ENCODE measurements around the gene MAN1B1. TPM values are rescaled to one million over a fixed set of nuclear protein-coding genes. Genes with fewer than 3 reads are reported as not detected.

Gene MAN1B1
- total RNA-seq, 3 donors from 2014 or later (not counting 1 experiment from before 2014, with no cell fraction given) = 75.1 to 99.4 (median 80.4) TPM

GRCh38 chr9:137157618-137158415 lies 71.0 kb downstream of the MAN1B1 start:
- intact Hi-C loops (cut with micrococcal nuclease) = no loop called here
- DNase-seq (no peak), ATAC-seq (no peak)
- Mint-ChIP-seq H3K36me3 (no peaks in the 10 kb centered on the region), H3K4me1 (peaks cover 0 to 5% of the 10 kb centered on the region in 2 donors), H3K9me3 (no peaks in the 10 kb centered on the region), H3K27ac (no peak overlapping the region), H3K27me3 (ENCODE audit: low read depth in 2 of 2) (peaks cover 22 to 24% of the 10 kb centered on the region in 2 donors), H3K4me3 (no peak overlapping the region)
- Histone ChIP-seq H3K36me3 (ENCODE audit: control insufficient read depth, insufficient read depth, low read length) (no peaks in the 10 kb centered on the region), H3K4me3 (ENCODE audit: low read length) (no peak overlapping the region), H3K27ac (ENCODE audit: low read length) (no peak overlapping the region), H3K4me1 (ENCODE audit: control insufficient read depth, insufficient read depth, low read length) (peaks cover 40% of the 10 kb centered on the region), H3K9me3 (ENCODE audit: control insufficient read depth, insufficient read depth, low read length) (no peaks in the 10 kb centered on the region), H3K27me3 (ENCODE audit: control insufficient read depth, insufficient read depth, low read length) (peaks cover 37% of the 10 kb centered on the region)
- 64% methylated on average over 19 of the region's 19 CpGs for WGBS (ENCODE audit: insufficient coverage)
- no peak for TF ChIP-seq CTCF (IDR thresholded peaks at IDR 0.05)

GRCh38 chr9:137158625-137159024 lies 71.8 kb downstream of the MAN1B1 start:
- Mint-ChIP-seq H3K9me3 (no peaks in the 10 kb centered on the region), H3K36me3 (no peaks in the 10 kb centered on the region), H3K4me1 (peaks cover 0 to 5% of the 10 kb centered on the region in 2 donors), H3K27ac (no peak overlapping the region), H3K4me3 (no peak overlapping the region), H3K27me3 (ENCODE audit: low read depth in 2 of 2) (peaks cover 24 to 27% of the 10 kb centered on the region in 2 donors)
- intact Hi-C loops (cut with micrococcal nuclease) = no loop called here
- Histone ChIP-seq H3K4me3 (ENCODE audit: low read length) (no peak overlapping the region), H3K27me3 (ENCODE audit: control insufficient read depth, insufficient read depth, low read length) (peaks cover 42% of the 10 kb centered on the region), H3K27ac (ENCODE audit: low read length) (no peak overlapping the region), H3K36me3 (ENCODE audit: control insufficient read depth, insufficient read depth, low read length) (no peaks in the 10 kb centered on the region), H3K4me1 (ENCODE audit: control insufficient read depth, insufficient read depth, low read length) (peaks cover 44% of the 10 kb centered on the region), H3K9me3 (ENCODE audit: control insufficient read depth, insufficient read depth, low read length) (no peaks in the 10 kb centered on the region)
- TF ChIP-seq CTCF (IDR thresholded peaks at IDR 0.05) = no peak
- WGBS (ENCODE audit: insufficient coverage) = 32% methylated on average over 3 of the region's 4 CpGs
- ATAC-seq (no peak), DNase-seq (no peak)

Other genes starting within 250 kb of the MAN1B1 start
- 10 to 100 TPM; 26.6 to 35.6 (median 31.5) TPM for gene AJM1, start 244.5 kb upstream of the MAN1B1 start, total RNA-seq
- gene PHPT1, start 237.6 kb upstream of the MAN1B1 start, total RNA-seq = 10 to 100 TPM; 63.5 to 69.8 (median 67.7) TPM
- 1 to 10 TPM; 4.6 to 6.5 (median 5.8) TPM for gene MAMDC4, start 234.6 kb upstream of the MAN1B1 start, total RNA-seq
- 100 to 1,000 TPM; 208 to 255 (median 227) TPM for gene EDF1, start 220.7 kb upstream of the MAN1B1 start, total RNA-seq
- 10 to 100 TPM; 17.4 to 35.5 (median 25.0) TPM for gene TRAF2, start 200.5 kb upstream of the MAN1B1 start, total RNA-seq
- gene FBXW5, start 142.2 kb upstream of the MAN1B1 start, total RNA-seq = 100 to 1,000 TPM; 117 to 144 (median 136) TPM
- gene C8G, start 141.7 kb upstream of the MAN1B1 start, total RNA-seq = 1 to 10 TPM; 3.9 to 8.5 (median 7.3) TPM
- 10 to 100 TPM in 1 of 3 donors, 1 to 10 TPM in 2; 9.2 to 11.3 (median 9.8) TPM for gene LCN12, start 134.7 kb upstream of the MAN1B1 start, total RNA-seq
- gene PTGDS, start 109.5 kb upstream of the MAN1B1 start, total RNA-seq = 100 to 1,000 TPM; 157 to 361 (median 296) TPM
- gene LCNL1, start 104.0 kb upstream of the MAN1B1 start, total RNA-seq = 1 to 10 TPM; 4.9 to 8.4 (median 8.2) TPM
- gene PAXX, start 94.6 kb upstream of the MAN1B1 start, total RNA-seq = 100 to 1,000 TPM; 161 to 188 (median 161) TPM
- gene CLIC3, start 90.4 kb upstream of the MAN1B1 start, total RNA-seq = 100 to 1,000 TPM; 144 to 286 (median 161) TPM
- 100 to 1,000 TPM; 356 to 416 (median 357) TPM for gene ABCA2, start 58.7 kb upstream of the MAN1B1 start, total RNA-seq
- 1 to 10 TPM in 2 of 3 donors, under 1 TPM in 1; 0.99 to 5.1 (median 3.9) TPM for gene FUT7, start 54.9 kb upstream of the MAN1B1 start, total RNA-seq
- gene NPDC1, start 40.8 kb upstream of the MAN1B1 start, total RNA-seq = 1 to 10 TPM in 2 of 3 donors, under 1 TPM in 1; 0.87 to 5.6 (median 3.4) TPM
- not detected for gene ENTPD2, start 32.9 kb upstream of the MAN1B1 start, total RNA-seq
- 1 to 10 TPM in 2 of 3 donors, under 1 TPM in 1; 0.59 to 2.6 (median 1.0) TPM for gene SAPCD2, start 16.4 kb upstream of the MAN1B1 start, total RNA-seq
- gene UAP1L1, start 9.5 kb upstream of the MAN1B1 start, total RNA-seq = 10 to 100 TPM; 10.5 to 25.8 (median 19.3) TPM
- 100 to 1,000 TPM; 233 to 264 (median 251) TPM for gene DPP7, start 27.7 kb downstream of the MAN1B1 start, total RNA-seq
- gene GRIN1, start 52.2 kb downstream of the MAN1B1 start, total RNA-seq = not detected
- not detected for gene LRRC26, start 83.1 kb downstream of the MAN1B1 start, total RNA-seq
- not detected for gene TMEM210, start 85.1 kb downstream of the MAN1B1 start, total RNA-seq
- gene ANAPC2, start 101.6 kb downstream of the MAN1B1 start, total RNA-seq = 100 to 1,000 TPM; 146 to 172 (median 171) TPM
- gene SSNA1, start 101.7 kb downstream of the MAN1B1 start, total RNA-seq = 10 to 100 TPM; 45.1 to 53.5 (median 52.2) TPM
- 10 to 100 TPM in 1 of 3 donors, 1 to 10 TPM in 2; 8.2 to 10.6 (median 8.4) TPM for gene TPRN, start 113.8 kb downstream of the MAN1B1 start, total RNA-seq
- gene TMEM203, start 118.7 kb downstream of the MAN1B1 start, total RNA-seq = 10 to 100 TPM; 22.1 to 30.5 (median 27.1) TPM
- 10 to 100 TPM; 31.1 to 36.0 (median 31.9) TPM for gene NDOR1, start 118.7 kb downstream of the MAN1B1 start, total RNA-seq
- 1 to 10 TPM in 1 of 3 donors, under 1 TPM in 2; 0.82 to 1.6 (median 0.93) TPM for gene RNF208, start 135.3 kb downstream of the MAN1B1 start, total RNA-seq
- under 1 TPM in 1 of 3 donors, not detected in 2; 0.38 TPM for gene CYSRT1, start 138.2 kb downstream of the MAN1B1 start, total RNA-seq
- gene RNF224, start 140.5 kb downstream of the MAN1B1 start, total RNA-seq = not detected
- gene SLC34A3, start 143.9 kb downstream of the MAN1B1 start, total RNA-seq = not detected
- 100 to 1,000 TPM in 1 of 3 donors, 10 to 100 TPM in 2; 84.4 to 121 (median 93.9) TPM for gene TUBB4B, start 154.3 kb downstream of the MAN1B1 start, total RNA-seq
- not detected for gene STPG3, start 164.3 kb downstream of the MAN1B1 start, total RNA-seq
- gene NELFB, start 168.3 kb downstream of the MAN1B1 start, total RNA-seq = 10 to 100 TPM; 42.9 to 53.8 (median 52.6) TPM
- 10 to 100 TPM; 16.3 to 24.6 (median 19.2) TPM for gene TOR4A, start 190.7 kb downstream of the MAN1B1 start, total RNA-seq
- 1 to 10 TPM in 2 of 3 donors, under 1 TPM in 1; 0.88 to 2.3 (median 1.2) TPM for gene NRARP, start 215.3 kb downstream of the MAN1B1 start, total RNA-seq

Measured in natural killer cell (primary cell).